Caco-2 (cell line): ENCODE results near the gene TSHZ2. TPM values are rescaled to one million over a fixed set of nuclear protein-coding genes. Genes with fewer than 3 reads are reported as not detected.

Experiments
- BruUV-seq: library from RNA; stranded (reverse); fragments of 400-500 nt; replicated peaks from 2 replicates; lab custom pipeline; 2021; lab: Mats Ljungman, UMichigan
- CTCF ChIA-PET: fragments of 300-600 bp; sonication (Branson Sonifier 250); formaldehyde crosslinking; loops from one replicate; lab custom pipeline; 2022; ENCODE audit warnings: antibody characterized with exemption; lab: Charles Lee
- POLR2A ChIA-PET: fragments of 300-600 bp; sonication (Branson Sonifier 250); formaldehyde crosslinking; loops from one replicate; lab custom pipeline; 2022; ENCODE audit warnings: antibody characterized with exemption; lab: Charles Lee
- DNase-seq, 2 experiments: peaks; one replicate each; pipeline versions ENCODE4 v3.0.0 to v3.0.0-alpha.2; 2020 to 2022
- H3K27me3 ChIP-seq: replicated peaks from 2 replicates; pipeline ENCODE4 v1.6.0; 2011; ENCODE audit warnings: low read length; ENCODE audit not compliant: control insufficient read depth, insufficient read depth
- H3K36me3 ChIP-seq: 2 replicates; pipeline ENCODE4 v1.5.1; 2011; ENCODE audit warnings: low read length; ENCODE audit not compliant: control insufficient read depth, insufficient read depth
- H3K4me1 ChIP-seq: fragments of 250-450 bp; sonication (Bioruptor Pico); 2 replicates; pipeline ENCODE4 v1.5.1; 2020; ENCODE audit warnings: mild to moderate bottlenecking
- H3K4me3 ChIP-seq: 2 replicates; pipeline ENCODE4 v1.5.1; 2011; ENCODE audit warnings: low read depth, mild to moderate bottlenecking, control low read depth, low read length
- H3K9me3 ChIP-seq: fragments of 250-450 bp; sonication (Bioruptor Pico); 2 replicates; pipeline ENCODE4 v1.5.1; 2020; ENCODE audit warnings: mild to moderate bottlenecking, moderate library complexity
- H3K27ac Mint-ChIP-seq: one replicate; pipeline ENCODE4 v1.8.0; 2022; ENCODE audit warnings: mixed read lengths; ENCODE audit not compliant: unreplicated experiment
- H3K27me3 Mint-ChIP-seq: one replicate; pipeline ENCODE4 v1.8.0; 2022; ENCODE audit warnings: mixed read lengths; ENCODE audit not compliant: insufficient read depth, unreplicated experiment
- H3K36me3 Mint-ChIP-seq: one replicate; pipeline ENCODE4 v1.8.0; 2022; ENCODE audit warnings: mild to moderate bottlenecking, mixed read lengths; ENCODE audit not compliant: insufficient read depth, unreplicated experiment
- H3K4me1 Mint-ChIP-seq: one replicate; pipeline ENCODE4 v1.8.0; 2022; ENCODE audit warnings: low read depth, mixed read lengths; ENCODE audit not compliant: unreplicated experiment
- H3K4me3 Mint-ChIP-seq: one replicate; pipeline ENCODE4 v1.8.0; 2022; ENCODE audit warnings: mild to moderate bottlenecking, moderate library complexity, mixed read lengths; ENCODE audit not compliant: unreplicated experiment
- H3K9me3 Mint-ChIP-seq: one replicate; pipeline ENCODE4 v1.8.0; 2022; ENCODE audit warnings: mixed read lengths; ENCODE audit not compliant: unreplicated experiment
- CTCF ChIP-seq, 2 experiments: fragments of 200-600 bp in 1 of 2; IDR thresholded peaks; 1 replicate in 1 of 2; 2 replicates in 1 of 2; pipeline versions ENCODE4 v1.5.1 to v1.8.0; 2011 to 2022; ENCODE audit warnings: antibody characterized with exemption in 1 of 2, control low read depth in 1 of 2, inconsistent platforms in 1 of 2, low read depth in 1 of 2, low read length in 1 of 2, mild to moderate bottlenecking in 1 of 2, moderate library complexity in 1 of 2; ENCODE audit not compliant: insufficient read depth in 1 of 2, severe bottlenecking in 1 of 2, unreplicated experiment in 1 of 2
- intact Hi-C: fragments of 100-400 bp; cut with micrococcal nuclease; formaldehyde crosslinking; loops from one replicate; pipeline ENCODE4 v1.10.0; 2022; ENCODE audit not compliant: unreplicated experiment
- total RNA-seq: library from RNA; stranded (reverse); gene quantifications from 2 replicates; pipeline ENCODE4 v1.2.3, GENCODE V29; 2022

TSHZ2 gene
- total RNA-seq, 1 experiment from 2014 or later: 0.07 TPM

GRCh38 chr20:53053595-53053994 lies 81.4 kb downstream of the TSHZ2 start:
- H3K27me3 Mint-ChIP-seq: peaks cover 3% of the 10 kb centered on the region
- intact Hi-C loops: no loop called here
- no peak overlapping the region for H3K27ac Mint-ChIP-seq
- ChIA-PET CTCF (no interaction called here), POLR2A (no interaction called here)
- no peak for DNase-seq
- Histone ChIP-seq H3K36me3 (no peaks in the 10 kb centered on the region), H3K4me1 (no peaks in the 10 kb centered on the region), H3K27me3 (no peaks in the 10 kb centered on the region), H3K9me3 (no peaks in the 10 kb centered on the region), H3K4me3 (no peak overlapping the region)
- no peaks in the 10 kb centered on the region for H3K36me3 Mint-ChIP-seq
- no peak overlapping the region for H3K4me3 Mint-ChIP-seq
- H3K4me1 Mint-ChIP-seq: no peaks in the 10 kb centered on the region
- no peaks in the 10 kb centered on the region for H3K9me3 Mint-ChIP-seq
- no TSS peak for BruUV-seq
- no peak for TF ChIP-seq CTCF (IDR thresholded peaks at IDR 0.05; ENCODE audit: insufficient read depth in 1 of 2, low read depth in 1 of 2, low read length in 1 of 2, severe bottlenecking in 1 of 2, unreplicated experiment in 1 of 2)

GRCh38 chr20:53055367-53056067 lies 83.4 kb downstream of the TSHZ2 start:
- no peak overlapping the region for H3K27ac Mint-ChIP-seq
- no peaks in the 10 kb centered on the region for H3K36me3 Mint-ChIP-seq
- Histone ChIP-seq H3K4me3 (no peak overlapping the region), H3K27me3 (no peaks in the 10 kb centered on the region), H3K4me1 (no peaks in the 10 kb centered on the region), H3K36me3 (no peaks in the 10 kb centered on the region), H3K9me3 (no peaks in the 10 kb centered on the region)
- POLR2A ChIA-PET: no interaction called here
- intact Hi-C loops: no loop called here
- BruUV-seq: no TSS peak
- CTCF ChIA-PET: no interaction called here
- H3K4me3 Mint-ChIP-seq: no peak overlapping the region
- DNase-seq: no peak
- H3K4me1 Mint-ChIP-seq: no peaks in the 10 kb centered on the region
- TF ChIP-seq CTCF (IDR thresholded peaks at IDR 0.05; ENCODE audit: insufficient read depth in 1 of 2, low read depth in 1 of 2, low read length in 1 of 2, severe bottlenecking in 1 of 2, unreplicated experiment in 1 of 2): no peak
- no peaks in the 10 kb centered on the region for H3K9me3 Mint-ChIP-seq
- peaks cover 3% of the 10 kb centered on the region for H3K27me3 Mint-ChIP-seq

DNA sequence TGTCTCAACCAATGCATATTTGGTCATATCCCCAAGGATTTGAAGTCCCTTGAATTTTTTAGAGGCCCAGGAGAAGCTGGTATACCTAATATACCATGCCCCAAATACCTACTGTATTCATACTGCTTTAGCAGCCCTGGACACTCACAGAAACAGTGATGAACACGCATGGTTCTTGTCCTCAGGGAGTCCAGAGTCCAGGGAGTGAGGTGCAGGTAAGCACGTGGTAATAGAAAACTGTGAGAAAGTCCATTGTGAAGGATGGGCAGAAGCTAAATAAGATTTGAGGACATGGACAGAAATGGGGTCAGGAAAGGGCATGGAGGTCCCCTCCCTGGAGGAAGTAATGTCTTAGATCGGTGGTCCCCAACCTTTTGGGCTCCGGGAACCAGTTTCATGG lies 85.4 kb downstream of the TSHZ2 start:
- no peak for TF ChIP-seq CTCF (IDR thresholded peaks at IDR 0.05; ENCODE audit: insufficient read depth in 1 of 2, low read depth in 1 of 2, low read length in 1 of 2, severe bottlenecking in 1 of 2, unreplicated experiment in 1 of 2)
- CTCF ChIA-PET: no interaction called here
- H3K36me3 Mint-ChIP-seq: no peaks in the 10 kb centered on the region
- no peaks in the 10 kb centered on the region for H3K36me3 ChIP-seq
- no peak overlapping the region for H3K4me3 ChIP-seq
- no peak overlapping the region for H3K27ac Mint-ChIP-seq
- no peaks in the 10 kb centered on the region for H3K9me3 ChIP-seq
- H3K27me3 Mint-ChIP-seq: peaks cover 7% of the 10 kb centered on the region
- no peak overlapping the region for H3K4me3 Mint-ChIP-seq
- POLR2A ChIA-PET: no interaction called here
- intact Hi-C loops: no loop called here
- no peaks in the 10 kb centered on the region for H3K4me1 Mint-ChIP-seq
- no peaks in the 10 kb centered on the region for H3K4me1 ChIP-seq
- no peaks in the 10 kb centered on the region for H3K9me3 Mint-ChIP-seq
- BruUV-seq: no TSS peak
- H3K27me3 ChIP-seq: no peaks in the 10 kb centered on the region
- DNase-seq: no peak
